ENCODE measurements around the gene RAPGEF2.
"Not testable (repeated sequence)": the region's sequence is repeated elsewhere in the genome, so short reads cannot be mapped to it uniquely, and the experiment has no call there.

The RAPGEF2 gene

GRCh38 chr4:159240687-159241086, 137.8 kb downstream of the RAPGEF2 start:
- DNase-seq (ENCODE audit: low spot score) = no peak

- peak; percentile 49 for DNase-seq (ENCODE audit: low spot score)
These were observed 139.5 kb downstream of the RAPGEF2 start for GRCh38 chr4:159242427-159242826.

- DNase-seq (ENCODE audit: low spot score) = peak; percentile 83
These were observed 145.7 kb downstream of the RAPGEF2 start for GRCh38 chr4:159248384-159249178.

GRCh38 chr4:159250751-159251325, 148.0 kb downstream of the RAPGEF2 start:
- DNase-seq (ENCODE audit: low spot score) = no peak

- not testable (repeated sequence) for DNase-seq (ENCODE audit: low spot score)
These were observed 148.7 kb downstream of the RAPGEF2 start for GRCh38 chr4:159251580-159251979.

GRCh38 chr4:159252491-159252890, 149.6 kb downstream of the RAPGEF2 start:
- no peak for DNase-seq (ENCODE audit: low spot score)

GRCh38 chr4:159256037-159256436, 153.2 kb downstream of the RAPGEF2 start:
- no peak for DNase-seq (ENCODE audit: low spot score)

- DNase-seq (ENCODE audit: low spot score) = no peak
These were observed 156.1 kb downstream of the RAPGEF2 start for GRCh38 chr4:159258889-159259560.

- no peak for DNase-seq (ENCODE audit: low spot score)
These were observed 161.2 kb downstream of the RAPGEF2 start for GRCh38 chr4:159264057-159264456.

GRCh38 chr4:159266981-159267868, 164.3 kb downstream of the RAPGEF2 start:
- peak; percentile 68 for DNase-seq (ENCODE audit: low spot score)

- DNase-seq (ENCODE audit: low spot score) = peak; percentile 70
These were observed 165.0 kb downstream of the RAPGEF2 start for GRCh38 chr4:159267869-159268285.

- DNase-seq (ENCODE audit: low spot score) = no peak
These were observed 165.7 kb downstream of the RAPGEF2 start for GRCh38 chr4:159268607-159269006.

- DNase-seq (ENCODE audit: low spot score) = peak; percentile 76
These were observed 166.2 kb downstream of the RAPGEF2 start for GRCh38 chr4:159269116-159269515.

GRCh38 chr4:159269956-159270355, 167.1 kb downstream of the RAPGEF2 start:
- no peak for DNase-seq (ENCODE audit: low spot score)

GRCh38 chr4:159271856-159272255, 169.0 kb downstream of the RAPGEF2 start:
- no peak for DNase-seq (ENCODE audit: low spot score)

- DNase-seq (ENCODE audit: low spot score) = no peak
These were observed 169.6 kb downstream of the RAPGEF2 start for GRCh38 chr4:159272273-159273140.

GRCh38 chr4:159273141-159273438, 170.2 kb downstream of the RAPGEF2 start:
- no peak for DNase-seq (ENCODE audit: low spot score)

GRCh38 chr4:159273841-159274240, 171.0 kb downstream of the RAPGEF2 start:
- no peak for DNase-seq (ENCODE audit: low spot score)

GRCh38 chr4:159278399-159278798, 175.5 kb downstream of the RAPGEF2 start:
- no peak for DNase-seq (ENCODE audit: low spot score)

GRCh38 chr4:159279084-159279483, 176.2 kb downstream of the RAPGEF2 start:
- DNase-seq (ENCODE audit: low spot score) = no peak
